Psoas muscle (tissue), 8 donors: ENCODE measurements around the gene ANKRD6. TPM values are rescaled to one million over a fixed set of nuclear protein-coding genes. Genes with fewer than 3 reads are reported as not detected.
"Not testable (repeated sequence)": the region's sequence is repeated elsewhere in the genome, so short reads cannot be mapped to it uniquely, and the experiment has no call there.

Experiments
- ATAC-seq, 4 donors: fragments of 200-7000 bp; cut with Tn5 transposase; one replicate each; pipeline ENCODE4 v1.9.1; 2020; ENCODE audit warnings: moderate library complexity in 3 of 4, mild to moderate bottlenecking in 2 of 4
- DNase-seq, 2 donors: peaks; one replicate each; pipeline ENCODE4 v3.0.0-alpha.2; 2020
- H3K27ac ChIP-seq: fragments of 200-600 bp; one replicate; pipeline ENCODE4 v1.8.0; 2022
- H3K27me3 ChIP-seq, 3 donors: fragments of 200-600 bp in 1 of 3; one replicate each; pipeline versions ENCODE4 v1.6.1 to v1.8.0; 2013 to 2022; ENCODE audit warnings: low read length in 2 of 3, mild to moderate bottlenecking in 2 of 3, moderate library complexity in 1 of 3; ENCODE audit not compliant: insufficient read depth in 3 of 3
- H3K36me3 ChIP-seq, 2 donors: fragments of 200-600 bp in 1 of 2; one replicate each; pipeline versions ENCODE4 v1.6.1 to v1.8.0; 2013 to 2022; ENCODE audit warnings: low read depth in 1 of 2, mild to moderate bottlenecking in 1 of 2, moderate library complexity in 1 of 2; ENCODE audit not compliant: insufficient read depth in 1 of 2
- H3K4me1 ChIP-seq: fragments of 200-600 bp; one replicate; pipeline ENCODE4 v1.8.0; 2022
- H3K4me3 ChIP-seq: fragments of 200-600 bp; one replicate; pipeline ENCODE4 v1.8.0; 2022; ENCODE audit warnings: mild to moderate bottlenecking
- H3K9me3 ChIP-seq: fragments of 200-600 bp; one replicate; pipeline ENCODE4 v1.8.0; 2022
- CTCF ChIP-seq: fragments of 200-600 bp; IDR thresholded peaks from one replicate; pipeline ENCODE4 v1.8.0; 2022; ENCODE audit warnings: antibody characterized with exemption
- WGBS, 3 donors: extraction: QIAGEN DNeasy Blood & Tissue Kit; methylation state at CpG; one replicate each; pipeline versions ENCODE4 v1.1.6 to v1.1.7; 2013; 5-methylcytosine and 5-hydroxymethylcytosine counted together
- intact Hi-C, 2 donors: fragments of 100-400 bp; cut with DNase I; formaldehyde crosslinking; loops; one replicate each; pipeline versions ENCODE4 v1.11.0 to v1.14.2; 2022
- polyA plus RNA-seq, 3 donors: library from polyadenylated mRNA; stranded (reverse); fragments of 200-250 nt; gene quantifications; one replicate each; pipeline ENCODE4 v1.2.3, GENCODE V29; 2013
- total RNA-seq, 4 donors: library from RNA; stranded (reverse); fragmentation: NEBNext Ultra II Directional in 2 of 4; extraction: Animal tissue kit (Norgen Biotek cat#: 25700) in 2 of 4; gene quantifications; one replicate each; pipeline versions ENCODE4 v1.2.1 to v1.2.4, GENCODE V29; 2021 to 2023
- donor health status: healthy with polysubstance abuse.
- donor health status: DM: no; HTN: no; CAD: no; lungs with moderate emphysema.
- donor health status: Bipolar disorder and iron deficiency.
- donor health status: healthy.
- donor health status: DM: yes; HTN: yes; CAD: no.
- donor health status: DM: no; HTN: no; CAD: no.
- donor health status: DM: no; HTN: no; CAD: no.
- donor health status: DM: yes; HTN: yes; CAD: no.

The ANKRD6 gene
- total and polyA plus RNA-seq, 7 donors = 1.2 to 9.0 (median 2.4) TPM

GRCh38 chr6:89387516-89388201, 45.3 kb upstream of the ANKRD6 start:
- Histone ChIP-seq H3K4me1 (peaks cover 59% of the 10 kb centered on the region), H3K27ac (peak overlapping the region; percentile 88), H3K36me3 (peaks cover 0 to 5% of the 10 kb centered on the region in 2 donors), H3K27me3 (no peaks in the 10 kb centered on the region), H3K4me3 (no peak overlapping the region), H3K9me3 (no peaks in the 10 kb centered on the region)
- 54 to 61% (median 56%) methylated on average over 9 of the region's 9 CpGs for WGBS, 3 donors
- ATAC-seq (peak; percentile 53 to 90 (median 81)), DNase-seq (peak in 1 of 2 donors; percentile 50)
- no peak for TF ChIP-seq CTCF
- intact Hi-C loops = loop anchor here in 1 of 2 donors (2.0 kb wide), 1 partner anchor 21 kb away; no protein-coding TSS in a partner anchor

GRCh38 chr6:89388846-89389245, 44.1 kb upstream of the ANKRD6 start:
- no peak overlapping the region for H3K4me3 ChIP-seq
- H3K36me3 ChIP-seq = no peaks in the 10 kb centered on the region
- peaks cover 53% of the 10 kb centered on the region for H3K4me1 ChIP-seq
- intact Hi-C loops = no loop called here
- H3K27ac ChIP-seq = peak overlapping the region; percentile 88
- TF ChIP-seq CTCF = no peak
- no peak for ATAC-seq
- no peaks in the 10 kb centered on the region for H3K27me3 ChIP-seq
- DNase-seq = no peak
- 81 to 94% (median 83%) methylated on average over 6 of the region's 6 CpGs for WGBS, 3 donors
- H3K9me3 ChIP-seq = no peaks in the 10 kb centered on the region

- Histone ChIP-seq H3K4me3 (no peak overlapping the region), H3K4me1 (peaks cover 28% of the 10 kb centered on the region), H3K27ac (no peak overlapping the region), H3K36me3 (no peaks in the 10 kb centered on the region), H3K9me3 (no peaks in the 10 kb centered on the region), H3K27me3 (no peaks in the 10 kb centered on the region)
- no peak for TF ChIP-seq CTCF
- intact Hi-C loops = no loop called here
- no peak for DNase-seq
- no peak for ATAC-seq
These were observed 40.1 kb upstream of the ANKRD6 start for GRCh38 chr6:89392823-89393222.

- ATAC-seq = no peak
- DNase-seq = no peak
- H3K4me1 ChIP-seq = peaks cover 23% of the 10 kb centered on the region
- intact Hi-C loops = no loop called here
- no peak overlapping the region for H3K4me3 ChIP-seq
- H3K36me3 ChIP-seq = no peaks in the 10 kb centered on the region
- H3K9me3 ChIP-seq = no peaks in the 10 kb centered on the region
- H3K27ac ChIP-seq = no peak overlapping the region
- TF ChIP-seq CTCF = no peak
- H3K27me3 ChIP-seq = no peaks in the 10 kb centered on the region
- WGBS, 3 donors = 96 to 97% (median 97%) methylated on average over 1 of the region's 1 CpG
These were observed 39.3 kb upstream of the ANKRD6 start for GRCh38 chr6:89393659-89394058.

- ATAC-seq, intact Hi-C loops, H3K4me3 ChIP-seq, H3K36me3 ChIP-seq, DNase-seq, H3K9me3 ChIP-seq, H3K27me3 ChIP-seq: not testable (repeated sequence)
- H3K4me1 ChIP-seq = peaks cover 22% of the 10 kb centered on the region
- peak overlapping the region; percentile 11 for H3K27ac ChIP-seq
- 77 to 82% (median 81%) methylated on average over 4 of the region's 4 CpGs for WGBS, 3 donors
These were observed 35.1 kb upstream of the ANKRD6 start for GRCh38 chr6:89397884-89398283.
